Calu3 (cell line): ENCODE results near the gene PPARGC1A. TPM values are rescaled to one million over a fixed set of nuclear protein-coding genes. Genes with fewer than 3 reads are reported as not detected.

Experiments
- BruUV-seq: library from RNA; stranded (reverse); fragments of 400-500 nt; replicated peaks from 2 replicates; lab custom pipeline; 2021; lab: Mats Ljungman, UMichigan
- CTCF ChIA-PET: fragments of 300-600 bp; sonication (Branson Sonifier 250); formaldehyde crosslinking; loops from one replicate; lab custom pipeline; 2022; ENCODE audit warnings: antibody characterized with exemption; lab: Charles Lee
- DNase-seq: peaks from one replicate; pipeline ENCODE4 v3.0.0; 2022
- H3K27ac Mint-ChIP-seq: one replicate; pipeline ENCODE4 v1.8.0; 2022; ENCODE audit warnings: mixed read lengths; ENCODE audit not compliant: unreplicated experiment
- H3K27me3 Mint-ChIP-seq: one replicate; pipeline ENCODE4 v1.8.0; 2022; ENCODE audit warnings: mixed read lengths; ENCODE audit not compliant: unreplicated experiment
- H3K36me3 Mint-ChIP-seq: one replicate; pipeline ENCODE4 v1.8.0; 2022; ENCODE audit warnings: mild to moderate bottlenecking, moderate library complexity, mixed read lengths; ENCODE audit not compliant: insufficient read depth, unreplicated experiment
- H3K4me1 Mint-ChIP-seq: one replicate; pipeline ENCODE4 v1.8.0; 2022; ENCODE audit warnings: mild to moderate bottlenecking, low read depth, mixed read lengths; ENCODE audit not compliant: unreplicated experiment
- H3K4me3 Mint-ChIP-seq: one replicate; pipeline ENCODE4 v1.8.0; 2022; ENCODE audit warnings: mild to moderate bottlenecking, low read depth, moderate library complexity, mixed read lengths; ENCODE audit not compliant: unreplicated experiment
- H3K9me3 Mint-ChIP-seq: one replicate; pipeline ENCODE4 v1.8.0; 2022; ENCODE audit warnings: low read depth, mixed read lengths; ENCODE audit not compliant: unreplicated experiment
- intact Hi-C: fragments of 100-400 bp; cut with micrococcal nuclease; formaldehyde crosslinking; loops from one replicate; pipeline ENCODE4 v1.10.0; 2022; ENCODE audit not compliant: unreplicated experiment
- total RNA-seq: library from RNA; stranded (reverse); gene quantifications from 2 replicates; pipeline ENCODE4 v1.2.3, GENCODE V29; 2022
- TF ChIP-seq, protein P1 (sequence below): fragments of 200-600 bp; IDR thresholded peaks from one replicate; pipeline ENCODE4 v1.8.0; 2022; ENCODE audit warnings: antibody characterized with exemption; ENCODE audit not compliant: unreplicated experiment

PPARGC1A gene
- total RNA-seq, 1 experiment from 2014 or later, result 7.6 TPM

GRCh38 chr4:23835774-23836478 lies 53.9 kb downstream of the PPARGC1A start:
- Mint-ChIP-seq H3K4me1 (peaks cover 7% of the 10 kb centered on the region), H3K36me3 (no peaks in the 10 kb centered on the region), H3K27ac (no peak overlapping the region), H3K4me3 (no peak overlapping the region), H3K27me3 (no peaks in the 10 kb centered on the region), H3K9me3 (peaks cover 4% of the 10 kb centered on the region)
- DNase-seq, result no peak
- no TSS peak for BruUV-seq
- CTCF ChIA-PET, result no interaction called here
- TF ChIP-seq, protein P1, sequence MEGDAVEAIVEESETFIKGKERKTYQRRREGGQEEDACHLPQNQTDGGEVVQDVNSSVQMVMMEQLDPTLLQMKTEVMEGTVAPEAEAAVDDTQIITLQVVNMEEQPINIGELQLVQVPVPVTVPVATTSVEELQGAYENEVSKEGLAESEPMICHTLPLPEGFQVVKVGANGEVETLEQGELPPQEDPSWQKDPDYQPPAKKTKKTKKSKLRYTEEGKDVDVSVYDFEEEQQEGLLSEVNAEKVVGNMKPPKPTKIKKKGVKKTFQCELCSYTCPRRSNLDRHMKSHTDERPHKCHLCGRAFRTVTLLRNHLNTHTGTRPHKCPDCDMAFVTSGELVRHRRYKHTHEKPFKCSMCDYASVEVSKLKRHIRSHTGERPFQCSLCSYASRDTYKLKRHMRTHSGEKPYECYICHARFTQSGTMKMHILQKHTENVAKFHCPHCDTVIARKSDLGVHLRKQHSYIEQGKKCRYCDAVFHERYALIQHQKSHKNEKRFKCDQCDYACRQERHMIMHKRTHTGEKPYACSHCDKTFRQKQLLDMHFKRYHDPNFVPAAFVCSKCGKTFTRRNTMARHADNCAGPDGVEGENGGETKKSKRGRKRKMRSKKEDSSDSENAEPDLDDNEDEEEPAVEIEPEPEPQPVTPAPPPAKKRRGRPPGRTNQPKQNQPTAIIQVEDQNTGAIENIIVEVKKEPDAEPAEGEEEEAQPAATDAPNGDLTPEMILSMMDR, result no peak
- intact Hi-C loops, result no loop called here

DNA sequence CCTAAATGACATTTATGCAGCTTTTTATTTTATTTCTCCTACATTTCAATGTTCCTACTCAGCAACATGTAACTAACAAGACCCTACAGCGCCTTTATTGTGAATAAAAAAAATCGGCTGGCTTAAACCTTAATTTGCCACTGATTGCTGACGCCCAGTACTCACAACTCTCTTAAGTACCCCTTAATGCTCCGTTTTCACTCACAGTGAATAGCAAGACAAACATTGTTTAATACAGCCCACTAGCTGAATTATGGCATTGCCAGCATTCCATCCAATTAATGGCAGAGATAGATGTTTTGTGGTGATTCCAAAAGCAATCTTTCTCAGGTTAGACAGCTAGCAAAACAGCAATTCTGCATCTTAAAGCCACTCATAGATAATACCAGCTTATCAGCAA lies 61.1 kb downstream of the PPARGC1A start:
- Mint-ChIP-seq H3K9me3 (no peaks in the 10 kb centered on the region), H3K4me1 (no peaks in the 10 kb centered on the region), H3K27ac (no peak overlapping the region), H3K36me3 (peaks cover 5% of the 10 kb centered on the region), H3K4me3 (no peak overlapping the region), H3K27me3 (no peaks in the 10 kb centered on the region)
- no TSS peak for BruUV-seq
- intact Hi-C loops, result no loop called here
- CTCF ChIA-PET, result no interaction called here
- no peak for DNase-seq
- TF ChIP-seq, protein P1, result no peak

DNA sequence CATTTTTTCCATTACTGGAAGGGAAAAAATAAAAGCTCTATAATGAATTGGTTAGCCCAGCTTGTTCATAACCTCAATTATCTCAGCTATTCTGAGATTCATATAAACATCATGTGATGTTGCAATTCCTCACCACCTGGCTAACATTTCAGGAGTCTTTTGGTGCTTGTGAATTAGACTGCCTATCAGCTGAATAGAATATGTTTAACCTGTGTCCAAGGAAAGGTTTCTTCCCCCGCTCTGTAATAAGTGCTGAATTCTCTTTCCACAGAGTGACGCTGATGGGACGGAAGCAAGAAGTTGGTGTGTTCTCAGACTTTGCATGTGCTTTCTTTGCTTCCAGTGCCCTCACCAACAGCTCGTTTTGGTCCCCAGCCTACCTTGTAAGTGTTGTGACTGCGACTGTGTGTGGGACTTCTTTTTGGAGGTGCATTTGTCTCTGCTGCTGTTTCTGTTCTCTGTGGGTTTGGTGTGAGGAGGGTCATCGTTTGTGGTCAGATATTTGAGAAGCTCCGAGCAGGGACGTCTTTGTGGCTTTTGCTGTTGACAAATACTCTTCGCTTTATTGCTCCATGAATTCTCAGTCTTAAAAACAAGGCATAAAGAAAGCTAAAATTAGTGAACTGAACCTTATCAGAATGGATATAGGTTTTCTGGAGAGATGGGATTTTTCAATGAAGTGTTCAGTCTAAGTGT lies 61.7 kb downstream of the PPARGC1A start:
- intact Hi-C loops, result no loop called here
- BruUV-seq, result no TSS peak
- Mint-ChIP-seq H3K4me3 (no peak overlapping the region), H3K9me3 (no peaks in the 10 kb centered on the region), H3K36me3 (peaks cover 5% of the 10 kb centered on the region), H3K4me1 (no peaks in the 10 kb centered on the region), H3K27me3 (no peaks in the 10 kb centered on the region), H3K27ac (no peak overlapping the region)
- DNase-seq, result no peak
- CTCF ChIA-PET, result no interaction called here
- TF ChIP-seq, protein P1, result no peak

GRCh38 chr4:23822181-23822580 lies 67.7 kb downstream of the PPARGC1A start:
- Mint-ChIP-seq H3K4me1 (peaks cover 17% of the 10 kb centered on the region), H3K9me3 (no peaks in the 10 kb centered on the region), H3K27ac (no peak overlapping the region), H3K36me3 (peaks cover 5% of the 10 kb centered on the region), H3K27me3 (no peaks in the 10 kb centered on the region), H3K4me3 (no peak overlapping the region)
- intact Hi-C loops, result no loop called here
- BruUV-seq, result no TSS peak
- CTCF ChIA-PET, result no interaction called here
- TF ChIP-seq, protein P1, result no peak
- DNase-seq, result no peak
